Stomach (tissue), 9 donors: ENCODE measurements around the gene CRTC1. TPM values are rescaled to one million over a fixed set of nuclear protein-coding genes. Genes with fewer than 3 reads are reported as not detected.

Experiments used
- DNase-seq, 2 donors: peaks; one replicate each; pipeline versions ENCODE4 v3.0.0 to v3.0.0-alpha.2; 2013 to 2019
- H3K27ac ChIP-seq, 5 donors: fragments of 200-600 bp in 4 of 5; sonication (generic) in 4 of 5; one replicate each; pipeline ENCODE4 v1.5.1; 2013 to 2019; ENCODE audit warnings: mild to moderate bottlenecking in 1 of 5, moderate library complexity in 1 of 5
- H3K27me3 ChIP-seq, 3 donors: fragments of 200-600 bp; sonication (generic); one replicate each; pipeline ENCODE4 v1.5.1; 2017 to 2019; ENCODE audit warnings: mixed run types in 1 of 3
- H3K36me3 ChIP-seq, 4 donors: fragments of 200-600 bp; sonication (generic); 1 replicate in 3 of 4; 2 replicates in 1 of 4; pipeline ENCODE4 v1.5.1; 2016 to 2019
- H3K4me1 ChIP-seq, 4 donors: fragments of 200-600 bp; sonication (generic); one replicate each; pipeline ENCODE4 v1.5.1; 2016 to 2019
- H3K4me3 ChIP-seq, 4 donors: fragments of 200-600 bp; sonication (generic) in 3 of 4; one replicate each; pipeline ENCODE4 v1.5.1; 2016 to 2019; ENCODE audit warnings: mild to moderate bottlenecking in 1 of 4
- H3K9me3 ChIP-seq, 4 donors: fragments of 200-600 bp; sonication (generic); one replicate each; pipeline ENCODE4 v1.5.1; 2016 to 2019
- EP300 ChIP-seq: sonication (generic); formaldehyde crosslinking; IDR thresholded peaks from one replicate; pipeline ENCODE4 v1.6.1; 2017; ENCODE audit warnings: antibody characterized with exemption
- POLR2A ChIP-seq, 4 donors: fragments of 450-650 bp; IDR thresholded peaks; one replicate each; pipeline ENCODE4 v1.6.1; 2016; ENCODE audit warnings: antibody characterized with exemption in 4 of 4, control low read depth in 2 of 4, mild to moderate bottlenecking in 1 of 4, moderate library complexity in 1 of 4
- POLR2AphosphoS5 ChIP-seq, 3 donors: sonication (generic); formaldehyde crosslinking; IDR thresholded peaks; one replicate each; pipeline ENCODE4 v1.6.1; 2016; ENCODE audit warnings: antibody characterized with exemption in 3 of 3
- WGBS, 5 donors: extraction: QIAGEN DNeasy Blood & Tissue Kit in 3 of 5; methylation state at CpG; one replicate each; pipeline versions ENCODE4 v1.1.5 to v1.1.7; 2013 to 2018; 5-methylcytosine and 5-hydroxymethylcytosine counted together
- intact Hi-C: fragments of 100-400 bp; cut with DNase I; formaldehyde crosslinking; loops from one replicate; pipeline ENCODE4 v1.15.1; 2023; ENCODE audit warnings: low total_unique reads
- polyA plus RNA-seq, 3 donors: library from polyadenylated mRNA; stranded (reverse); fragments of 200-250 nt; gene quantifications; one replicate each; pipeline ENCODE4 v1.2.3, GENCODE V29; 2013
- total RNA-seq, 5 donors: library from RNA; depleted of rRNA; stranded (reverse); fragments of >200 nt; gene quantifications; one replicate each; pipeline versions ENCODE4 v1.1.0 to v1.2.3, GENCODE V29; 2014 to 2016
- TF ChIP-seq, protein P1 (sequence below), 7 experiments: fragments of 450-650 bp in 4 of 7; fragments of 200-600 bp in 3 of 7; sonication (generic) in 3 of 7; IDR thresholded peaks; one replicate each; pipeline ENCODE4 v1.5.1; 2016 to 2019; ENCODE audit warnings: antibody characterized with exemption in 7 of 7, control low read depth in 2 of 7, mild to moderate bottlenecking in 1 of 7
- donor health status: healthy with polysubstance abuse.
- donor health status: Bipolar disorder and iron deficiency.
- donor health status: healthy.

The CRTC1 gene
- total and polyA plus RNA-seq, 8 donors = 4.2 to 28.0 (median 4.6) TPM; not detected in 1

GRCh38 chr19:18736415-18737336 is 53.2 kb downstream of the CRTC1 start:
- Histone ChIP-seq H3K27ac (peak overlapping the region in 1 of 5 donors; percentile 7), H3K4me1 (peaks cover 60 to 94% (median 86%) of the 10 kb centered on the region in 4 donors), H3K9me3 (no peaks in the 10 kb centered on the region), H3K4me3 (no peak overlapping the region), H3K27me3 (no peaks in the 10 kb centered on the region), H3K36me3 (no peaks in the 10 kb centered on the region)
- peak; percentile 82 to 89 for DNase-seq
- no peak for TF ChIP-seq POLR2AphosphoS5 (IDR thresholded peaks at IDR 0.05)
- TF ChIP-seq, protein P1, sequence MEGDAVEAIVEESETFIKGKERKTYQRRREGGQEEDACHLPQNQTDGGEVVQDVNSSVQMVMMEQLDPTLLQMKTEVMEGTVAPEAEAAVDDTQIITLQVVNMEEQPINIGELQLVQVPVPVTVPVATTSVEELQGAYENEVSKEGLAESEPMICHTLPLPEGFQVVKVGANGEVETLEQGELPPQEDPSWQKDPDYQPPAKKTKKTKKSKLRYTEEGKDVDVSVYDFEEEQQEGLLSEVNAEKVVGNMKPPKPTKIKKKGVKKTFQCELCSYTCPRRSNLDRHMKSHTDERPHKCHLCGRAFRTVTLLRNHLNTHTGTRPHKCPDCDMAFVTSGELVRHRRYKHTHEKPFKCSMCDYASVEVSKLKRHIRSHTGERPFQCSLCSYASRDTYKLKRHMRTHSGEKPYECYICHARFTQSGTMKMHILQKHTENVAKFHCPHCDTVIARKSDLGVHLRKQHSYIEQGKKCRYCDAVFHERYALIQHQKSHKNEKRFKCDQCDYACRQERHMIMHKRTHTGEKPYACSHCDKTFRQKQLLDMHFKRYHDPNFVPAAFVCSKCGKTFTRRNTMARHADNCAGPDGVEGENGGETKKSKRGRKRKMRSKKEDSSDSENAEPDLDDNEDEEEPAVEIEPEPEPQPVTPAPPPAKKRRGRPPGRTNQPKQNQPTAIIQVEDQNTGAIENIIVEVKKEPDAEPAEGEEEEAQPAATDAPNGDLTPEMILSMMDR (IDR thresholded peaks at IDR 0.05) = no peak
- intact Hi-C loops = no loop called here
- 52 to 69% (median 64%) methylated on average over 23 to 27 of the region's 27 CpGs for WGBS, 5 donors

- intact Hi-C loops = no loop called here
- Histone ChIP-seq H3K9me3 (no peaks in the 10 kb centered on the region), H3K36me3 (no peaks in the 10 kb centered on the region), H3K4me3 (no peak overlapping the region), H3K27me3 (no peaks in the 10 kb centered on the region), H3K27ac (peak overlapping the region in 2 of 5 donors; percentile 9 to 15), H3K4me1 (peaks cover 63 to 96% (median 87%) of the 10 kb centered on the region in 4 donors)
- WGBS, 5 donors = 54 to 63% (median 62%) methylated on average over 10 of the region's 10 CpGs
- TF ChIP-seq POLR2A (IDR thresholded peaks at IDR 0.05) (no peak), POLR2AphosphoS5 (IDR thresholded peaks at IDR 0.05) (no peak), EP300 (no peak)
- TF ChIP-seq, protein P1 (IDR thresholded peaks at IDR 0.05) = no peak
- DNase-seq = peak in 1 of 2 donors; percentile 15
Observed at GRCh38 chr19:18737337-18737953, 54.0 kb downstream of the CRTC1 start.

GRCh38 chr19:18737954-18738351 is 54.5 kb downstream of the CRTC1 start:
- peak overlapping the region in 2 of 5 donors; percentile 9 to 15 for H3K27ac ChIP-seq
- no peak for TF ChIP-seq EP300
- no peak for TF ChIP-seq POLR2AphosphoS5 (IDR thresholded peaks at IDR 0.05)
- TF ChIP-seq, protein P1 (IDR thresholded peaks at IDR 0.05) = no peak
- no peak for TF ChIP-seq POLR2A (IDR thresholded peaks at IDR 0.05)
- H3K27me3 ChIP-seq = no peaks in the 10 kb centered on the region
- intact Hi-C loops = no loop called here
- H3K4me3 ChIP-seq = no peak overlapping the region
- 33 to 77% (median 54%) methylated on average over 1 of the region's 1 CpG for WGBS, 5 donors
- H3K4me1 ChIP-seq = peaks cover 65 to 96% (median 87%) of the 10 kb centered on the region in 4 donors
- no peaks in the 10 kb centered on the region for H3K36me3 ChIP-seq
- peak; percentile 57 to 76 for DNase-seq
- no peaks in the 10 kb centered on the region for H3K9me3 ChIP-seq

DNA sequence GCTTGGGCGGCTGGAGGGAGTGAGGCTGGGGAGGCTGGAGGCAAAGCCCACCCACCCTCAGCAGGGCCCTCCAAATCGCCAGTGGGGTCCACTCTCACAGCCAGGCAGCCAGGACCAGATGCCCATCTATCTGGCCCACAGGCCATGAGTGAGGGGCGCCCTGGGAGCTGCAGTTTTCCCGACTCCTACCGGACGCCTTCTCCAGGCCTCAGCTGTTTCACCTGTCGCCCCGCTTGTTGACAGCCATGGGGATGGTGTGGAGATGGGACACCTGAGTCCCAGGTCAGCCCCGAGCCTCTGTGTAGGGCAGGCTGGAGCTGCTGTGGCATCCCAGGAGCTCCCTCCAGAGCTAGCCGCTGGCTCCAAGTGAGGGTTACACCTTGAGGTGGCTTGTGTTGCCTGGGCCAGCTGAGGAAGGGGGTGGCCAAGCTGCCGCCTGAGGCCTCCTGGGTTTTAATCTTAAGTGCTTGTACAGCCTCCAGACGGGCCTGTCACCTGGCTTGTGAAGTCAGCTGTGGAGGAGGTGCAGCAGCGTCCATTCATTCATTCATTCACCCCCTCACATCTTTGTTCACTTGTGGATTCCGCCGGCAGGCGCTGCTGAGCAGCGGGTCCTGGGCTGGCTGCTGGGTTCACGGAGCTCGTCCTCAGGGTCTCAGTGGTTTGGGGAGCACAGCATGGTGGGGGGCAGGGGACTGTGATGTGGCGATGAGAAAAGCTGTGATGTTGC is 55.6 kb downstream of the CRTC1 start:
- H3K27ac ChIP-seq = no peak overlapping the region
- no peaks in the 10 kb centered on the region for H3K27me3 ChIP-seq
- TF ChIP-seq, protein P1 (IDR thresholded peaks at IDR 0.05) = no peak
- TF ChIP-seq POLR2A (IDR thresholded peaks at IDR 0.05) (no peak), EP300 (no peak), POLR2AphosphoS5 (IDR thresholded peaks at IDR 0.05) (no peak)
- WGBS, 5 donors = 93 to 98% (median 94%) methylated on average over 10 to 20 of the region's 20 CpGs
- intact Hi-C loops = no loop called here
- peaks cover 64 to 93% (median 85%) of the 10 kb centered on the region in 4 donors for H3K4me1 ChIP-seq
- H3K4me3 ChIP-seq = no peak overlapping the region
- no peak for DNase-seq
- peaks cover 0 to 1% (median 0%) of the 10 kb centered on the region in 4 donors for H3K36me3 ChIP-seq
- no peaks in the 10 kb centered on the region for H3K9me3 ChIP-seq
